Measurements from ENCODE around the gene PLSCR2.
"Not testable (repeated sequence)": the region's sequence is repeated elsewhere in the genome, so short reads cannot be mapped to it uniquely, and the experiment has no call there.

PLSCR2 gene

DNA sequence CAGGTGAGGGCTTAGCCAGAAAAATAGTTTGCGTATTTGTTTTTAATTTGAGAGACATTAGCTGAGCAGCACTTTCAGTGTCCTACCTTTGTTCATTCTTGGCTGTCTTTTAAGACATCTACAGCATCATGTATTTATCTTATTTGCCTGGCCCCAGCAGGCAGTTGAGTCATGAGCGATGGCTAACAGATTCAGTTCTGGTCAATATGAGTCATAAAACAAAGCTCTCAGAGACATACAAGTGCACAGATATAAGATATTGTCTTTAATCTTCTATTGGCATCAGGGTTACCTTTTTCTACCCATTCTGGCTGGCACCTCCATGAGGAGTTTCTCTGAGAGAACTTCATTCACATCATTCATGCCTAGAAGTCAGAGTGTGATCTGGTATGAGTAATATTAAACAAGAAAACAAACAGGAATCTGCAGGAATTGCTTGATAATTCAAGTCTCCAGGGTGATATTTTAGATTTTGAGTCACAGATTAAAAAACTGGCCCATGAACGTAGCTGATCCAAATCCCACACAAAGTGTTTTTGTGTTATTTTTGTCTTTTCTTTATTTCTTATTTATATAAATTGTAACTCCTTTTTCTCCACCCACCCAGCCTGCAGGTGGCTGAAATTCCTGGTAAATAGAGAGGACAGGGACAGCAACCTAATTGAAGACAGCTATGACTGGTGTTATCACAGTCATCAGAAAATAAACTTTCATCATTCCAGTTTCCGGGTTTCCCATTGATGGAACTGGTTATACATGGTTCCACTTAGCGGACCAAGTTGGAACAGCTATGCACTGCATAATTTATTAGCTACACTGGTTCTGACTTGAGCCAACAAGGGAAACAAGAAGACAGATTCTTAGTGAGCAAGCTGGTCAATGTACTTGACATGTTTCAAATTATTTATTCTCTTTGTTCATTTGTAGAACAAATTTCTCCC is 47.3 kb downstream of the PLSCR2 start:
- no peak overlapping the region for H3K27ac Mint-ChIP-seq
- H3K4me3 Mint-ChIP-seq: no peak overlapping the region
- H3K27me3 Mint-ChIP-seq: peaks cover 8% of the 10 kb centered on the region
- H3K4me1 Mint-ChIP-seq (ENCODE audit: low read depth): no peaks in the 10 kb centered on the region
- peaks cover 2% of the 10 kb centered on the region for H3K9me3 Mint-ChIP-seq
- no peak for DNase-seq
- H3K36me3 Mint-ChIP-seq (ENCODE audit: low read depth): no peaks in the 10 kb centered on the region

DNA sequence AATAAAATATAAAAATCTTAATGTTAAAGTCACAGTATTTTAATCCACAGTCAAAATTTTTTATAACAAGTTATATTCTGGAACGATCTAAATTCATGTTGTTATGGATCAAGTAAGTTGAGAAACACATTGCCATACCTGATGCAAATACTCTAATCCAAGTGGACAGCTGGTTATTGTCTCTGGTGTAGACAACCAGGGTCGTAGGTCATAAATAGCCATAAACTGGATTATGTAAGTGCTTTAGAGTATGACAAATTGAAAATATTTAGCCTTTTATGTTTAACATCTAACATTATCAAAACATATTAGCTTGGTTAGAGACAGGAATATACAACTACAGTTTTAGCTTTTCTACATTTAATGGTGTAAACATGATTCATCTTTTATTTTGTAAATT is 53.0 kb downstream of the PLSCR2 start:
- Mint-ChIP-seq H3K27ac (no peak overlapping the region), H3K36me3 (ENCODE audit: low read depth) (no peaks in the 10 kb centered on the region), H3K4me1 (ENCODE audit: low read depth) (no peaks in the 10 kb centered on the region), H3K27me3 (no peaks in the 10 kb centered on the region), H3K4me3 (no peak overlapping the region), H3K9me3 (peaks cover 9% of the 10 kb centered on the region)
- DNase-seq: no peak

DNA sequence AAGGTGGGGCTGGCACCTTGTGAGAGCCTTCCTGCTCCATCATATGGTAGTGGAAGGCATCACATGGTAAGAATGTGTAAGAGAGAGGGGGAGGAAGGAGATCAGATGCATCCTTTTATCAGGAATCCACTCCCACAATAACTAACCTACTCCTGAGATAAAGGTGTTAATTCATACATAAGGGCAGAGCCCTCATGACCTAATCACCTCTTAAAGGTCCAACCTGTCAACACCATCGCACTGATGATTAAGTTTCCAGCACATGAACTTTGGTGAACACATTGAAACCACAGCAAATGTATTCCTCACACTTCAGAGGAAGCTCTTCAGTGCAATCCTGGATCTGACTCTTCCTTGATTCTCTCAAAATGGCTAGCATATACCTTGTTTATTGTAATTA is 55.4 kb downstream of the PLSCR2 start:
- H3K4me1 Mint-ChIP-seq (ENCODE audit: low read depth): no peaks in the 10 kb centered on the region
- H3K27ac Mint-ChIP-seq: no peak overlapping the region
- H3K36me3 Mint-ChIP-seq (ENCODE audit: low read depth): no peaks in the 10 kb centered on the region
- H3K4me3 Mint-ChIP-seq: no peak overlapping the region
- peaks cover 12% of the 10 kb centered on the region for H3K9me3 Mint-ChIP-seq
- no peak for DNase-seq
- no peaks in the 10 kb centered on the region for H3K27me3 Mint-ChIP-seq

DNA sequence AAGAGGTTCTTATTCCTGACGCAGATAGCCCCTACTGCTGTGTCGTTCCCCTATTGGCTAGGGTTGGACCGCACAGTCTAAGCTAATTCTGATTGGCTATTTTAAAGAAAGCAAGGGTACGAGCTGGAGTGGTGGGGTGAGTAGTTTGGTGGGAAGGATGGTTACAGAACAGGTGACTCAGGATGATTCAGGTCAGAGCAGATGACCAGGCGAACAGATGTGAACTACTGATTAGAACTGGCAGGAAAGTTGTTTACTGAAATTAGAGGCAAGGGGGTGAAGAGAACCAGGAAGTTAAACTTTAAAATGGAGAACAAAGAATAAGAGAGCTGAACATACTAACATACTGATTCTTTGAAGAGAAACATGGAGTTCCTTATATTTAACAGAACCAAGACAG is 56.6 kb downstream of the PLSCR2 start:
- not testable (repeated sequence) for H3K4me3 Mint-ChIP-seq; H3K27me3 Mint-ChIP-seq; H3K27ac Mint-ChIP-seq; DNase-seq; H3K4me1 Mint-ChIP-seq (ENCODE audit: low read depth); H3K36me3 Mint-ChIP-seq (ENCODE audit: low read depth)
- H3K9me3 Mint-ChIP-seq: peaks cover 12% of the 10 kb centered on the region

DNA sequence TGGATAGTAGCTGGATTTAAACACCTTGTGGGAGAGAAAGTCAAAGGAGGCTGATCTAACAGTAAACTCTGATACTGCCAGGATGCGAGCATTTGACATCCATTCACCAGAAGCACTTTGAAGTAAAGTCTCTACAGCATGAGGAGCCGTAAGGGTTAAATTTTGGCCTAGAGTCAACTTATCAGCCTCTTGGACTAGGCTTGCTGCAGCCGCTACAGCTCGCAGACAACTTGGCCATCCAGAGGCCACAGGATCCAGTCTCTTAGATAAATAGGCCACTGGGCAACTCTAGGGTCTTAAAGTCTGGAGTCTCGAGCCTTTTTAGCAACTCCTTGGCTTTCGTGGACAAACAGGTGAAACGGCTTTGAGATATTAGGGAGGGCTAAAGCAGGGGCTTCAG is 61.4 kb downstream of the PLSCR2 start:
- Mint-ChIP-seq H3K27me3 (peaks cover 3% of the 10 kb centered on the region), H3K36me3 (ENCODE audit: low read depth) (no peaks in the 10 kb centered on the region), H3K9me3 (peaks cover 12% of the 10 kb centered on the region), H3K4me1 (ENCODE audit: low read depth) (no peaks in the 10 kb centered on the region), H3K4me3 (no peak overlapping the region), H3K27ac (no peak overlapping the region)
- DNase-seq: no peak

DNA sequence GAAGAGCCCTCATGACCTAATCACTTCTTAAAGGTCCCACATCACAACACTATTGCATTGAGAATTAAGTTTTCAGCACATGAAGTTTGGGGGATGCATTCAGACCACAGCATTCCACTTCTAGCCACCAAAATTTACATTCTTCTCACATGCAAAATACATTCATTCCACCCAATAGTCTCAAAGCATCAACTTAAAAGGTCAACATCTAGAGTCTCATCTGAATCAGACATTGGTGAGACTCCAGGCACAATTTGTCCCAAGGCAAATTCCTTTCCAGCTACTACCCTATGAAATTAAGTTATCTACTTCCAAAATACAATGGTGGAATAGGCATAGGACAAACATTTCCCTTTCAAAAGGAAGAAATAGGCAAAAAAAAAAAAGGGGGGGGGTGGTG is 64.9 kb downstream of the PLSCR2 start:
- DNase-seq: no peak
- Mint-ChIP-seq H3K27ac (no peak overlapping the region), H3K36me3 (ENCODE audit: low read depth) (no peaks in the 10 kb centered on the region), H3K27me3 (peaks cover 3% of the 10 kb centered on the region), H3K4me3 (no peak overlapping the region), H3K4me1 (ENCODE audit: low read depth) (no peaks in the 10 kb centered on the region), H3K9me3 (no peaks in the 10 kb centered on the region)

DNA sequence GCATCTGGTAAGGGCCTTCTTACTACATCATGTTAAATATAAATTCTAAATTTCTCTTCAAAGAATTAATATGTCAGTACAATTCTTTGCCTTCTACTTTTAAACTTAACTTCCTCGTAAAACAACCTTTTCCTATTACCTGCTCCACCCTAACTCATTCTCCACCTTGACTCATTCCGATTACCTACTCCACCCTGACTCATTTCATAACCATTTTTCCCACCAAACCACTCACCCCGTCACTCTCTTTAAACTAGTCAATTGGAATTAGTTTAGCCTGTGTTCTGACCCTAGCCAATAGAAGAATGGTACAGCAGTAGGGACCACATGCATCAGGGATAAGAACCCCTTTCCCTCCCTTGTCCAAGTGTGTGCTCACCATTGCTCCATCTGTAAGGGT is 65.6 kb downstream of the PLSCR2 start:
- H3K4me3 Mint-ChIP-seq: no peak overlapping the region
- no peaks in the 10 kb centered on the region for H3K36me3 Mint-ChIP-seq (ENCODE audit: low read depth)
- no peaks in the 10 kb centered on the region for H3K4me1 Mint-ChIP-seq (ENCODE audit: low read depth)
- H3K9me3 Mint-ChIP-seq: no peaks in the 10 kb centered on the region
- no peak overlapping the region for H3K27ac Mint-ChIP-seq
- H3K27me3 Mint-ChIP-seq: peaks cover 3% of the 10 kb centered on the region
- DNase-seq: no peak

DNA sequence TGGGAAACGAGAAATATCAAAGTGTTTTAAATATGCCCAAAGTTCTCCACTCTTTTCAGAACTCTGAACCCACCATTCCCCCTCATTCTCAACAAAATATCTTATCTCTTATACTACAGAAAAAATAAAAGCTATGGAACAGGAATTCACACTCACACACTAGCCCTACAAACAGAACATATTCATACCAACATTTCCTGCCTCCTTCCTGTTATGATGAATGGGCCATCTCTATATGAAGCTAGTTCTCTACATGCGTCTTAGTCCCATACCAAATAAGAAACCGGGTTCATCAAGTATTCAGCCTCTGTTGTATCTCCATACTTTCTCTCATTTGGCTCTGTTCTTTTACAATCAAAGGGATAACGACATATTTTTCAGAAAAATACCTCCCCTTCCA is 72.6 kb downstream of the PLSCR2 start:
- Mint-ChIP-seq H3K9me3 (no peaks in the 10 kb centered on the region), H3K27me3 (no peaks in the 10 kb centered on the region), H3K4me3 (no peak overlapping the region), H3K27ac (no peak overlapping the region), H3K4me1 (ENCODE audit: low read depth) (no peaks in the 10 kb centered on the region), H3K36me3 (ENCODE audit: low read depth) (no peaks in the 10 kb centered on the region)
- DNase-seq: no peak

DNA sequence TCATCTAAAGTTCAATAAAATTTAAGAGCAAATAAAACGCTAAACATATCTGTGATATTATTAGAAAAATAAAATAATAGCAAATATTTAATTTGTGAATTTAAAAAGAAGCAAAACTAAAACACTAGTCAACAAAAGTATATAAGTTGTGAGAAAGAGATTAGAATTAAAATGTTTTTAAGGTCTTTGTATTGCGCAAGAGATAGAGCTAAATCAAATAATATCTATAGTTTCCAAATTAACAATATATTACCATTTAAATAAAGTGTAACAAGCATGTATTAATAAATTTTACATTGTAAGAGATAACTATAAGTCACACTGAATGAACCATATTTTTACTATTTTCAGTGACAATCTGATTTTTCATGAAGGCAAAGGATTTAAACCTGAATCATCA is 74.2 kb downstream of the PLSCR2 start:
- Mint-ChIP-seq H3K4me3 (no peak overlapping the region), H3K9me3 (no peaks in the 10 kb centered on the region), H3K36me3 (ENCODE audit: low read depth) (no peaks in the 10 kb centered on the region), H3K4me1 (ENCODE audit: low read depth) (no peaks in the 10 kb centered on the region), H3K27ac (no peak overlapping the region), H3K27me3 (no peaks in the 10 kb centered on the region)
- no peak for DNase-seq

DNA sequence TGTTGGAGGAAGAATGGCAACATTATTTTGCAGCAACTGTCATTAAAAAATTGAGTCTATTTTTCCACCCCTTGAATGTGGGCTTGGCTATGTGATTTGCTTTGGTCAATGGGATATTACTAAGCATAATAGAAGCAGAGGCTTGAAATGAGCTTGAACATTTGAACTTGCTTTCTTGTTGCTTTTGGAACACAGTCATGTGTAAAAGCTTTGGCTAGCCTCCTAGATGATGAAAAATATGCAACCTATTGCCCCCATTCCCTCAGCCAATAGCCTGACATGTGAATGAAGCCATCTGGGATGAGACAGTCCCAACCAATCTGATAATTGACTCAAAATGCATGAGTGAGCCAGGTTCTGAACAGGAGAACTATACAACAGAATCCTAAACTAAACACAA is 78.4 kb downstream of the PLSCR2 start:
- Mint-ChIP-seq H3K36me3 (ENCODE audit: low read depth) (no peaks in the 10 kb centered on the region), H3K4me3 (no peak overlapping the region), H3K27me3 (peaks cover 3% of the 10 kb centered on the region), H3K9me3 (no peaks in the 10 kb centered on the region), H3K27ac (no peak overlapping the region), H3K4me1 (ENCODE audit: low read depth) (no peaks in the 10 kb centered on the region)
- no peak for DNase-seq

DNA sequence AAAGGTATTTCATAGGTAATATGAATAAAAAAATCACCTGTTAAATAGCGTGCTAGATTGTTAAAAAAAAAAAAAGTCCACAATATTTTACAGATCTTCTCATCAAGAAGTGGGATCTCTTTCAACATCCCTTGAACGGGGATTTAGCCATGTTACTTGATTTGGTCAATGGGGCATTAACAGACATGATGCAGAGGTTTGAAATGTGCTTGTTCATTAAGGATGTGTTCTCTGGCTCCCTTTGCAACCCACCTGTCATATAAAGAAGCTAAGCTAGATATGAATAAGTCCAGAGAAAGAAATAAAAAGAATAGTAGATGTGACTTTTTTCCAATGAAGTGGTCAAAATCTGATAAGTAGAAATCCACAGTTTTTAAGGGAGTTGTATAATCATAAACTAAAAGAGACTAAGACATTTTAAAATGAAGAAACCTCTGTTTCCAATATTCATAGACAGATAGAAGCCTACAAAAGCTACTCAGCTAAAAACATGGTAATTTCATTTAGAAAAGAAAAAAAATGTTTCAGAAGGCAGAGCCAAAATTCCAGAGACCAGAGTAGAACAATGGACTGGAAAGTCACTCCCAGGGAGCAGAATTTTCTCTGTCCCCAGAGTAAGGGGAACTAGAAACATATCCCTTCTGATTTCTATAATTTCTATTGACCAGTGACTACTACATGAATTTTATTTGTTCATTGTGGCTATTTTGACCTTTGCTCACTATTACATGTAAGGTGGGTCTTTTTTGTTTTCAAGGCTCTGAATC is 79.2 kb downstream of the PLSCR2 start:
- H3K9me3 Mint-ChIP-seq: no peaks in the 10 kb centered on the region
- H3K4me3 Mint-ChIP-seq: no peak overlapping the region
- no peaks in the 10 kb centered on the region for H3K36me3 Mint-ChIP-seq (ENCODE audit: low read depth)
- no peaks in the 10 kb centered on the region for H3K4me1 Mint-ChIP-seq (ENCODE audit: low read depth)
- no peak overlapping the region for H3K27ac Mint-ChIP-seq
- no peak for DNase-seq
- peaks cover 3% of the 10 kb centered on the region for H3K27me3 Mint-ChIP-seq

DNA sequence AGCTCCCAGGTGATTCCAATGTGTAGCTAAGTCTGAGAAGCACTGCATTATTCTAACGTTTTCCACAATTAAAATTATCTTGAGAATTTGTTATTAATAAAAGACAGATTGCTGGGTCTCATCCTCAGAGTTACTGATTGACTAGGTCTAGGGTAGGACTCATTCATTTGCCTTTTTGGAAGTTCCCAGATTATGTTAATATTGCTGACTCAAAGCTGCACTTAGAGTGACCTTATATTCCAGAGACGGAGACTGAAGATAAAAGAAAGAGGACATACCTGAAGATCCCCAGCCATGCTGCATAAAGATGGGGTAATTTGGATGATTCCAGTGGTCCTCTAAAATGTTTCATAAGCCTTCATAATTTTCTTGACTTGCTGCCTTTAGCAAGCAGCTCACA is 81.8 kb downstream of the PLSCR2 start:
- no peaks in the 10 kb centered on the region for H3K4me1 Mint-ChIP-seq (ENCODE audit: low read depth)
- no peaks in the 10 kb centered on the region for H3K9me3 Mint-ChIP-seq
- no peak overlapping the region for H3K27ac Mint-ChIP-seq
- H3K27me3 Mint-ChIP-seq: peaks cover 3% of the 10 kb centered on the region
- H3K36me3 Mint-ChIP-seq (ENCODE audit: low read depth): no peaks in the 10 kb centered on the region
- H3K4me3 Mint-ChIP-seq: no peak overlapping the region
- no peak for DNase-seq

DNA sequence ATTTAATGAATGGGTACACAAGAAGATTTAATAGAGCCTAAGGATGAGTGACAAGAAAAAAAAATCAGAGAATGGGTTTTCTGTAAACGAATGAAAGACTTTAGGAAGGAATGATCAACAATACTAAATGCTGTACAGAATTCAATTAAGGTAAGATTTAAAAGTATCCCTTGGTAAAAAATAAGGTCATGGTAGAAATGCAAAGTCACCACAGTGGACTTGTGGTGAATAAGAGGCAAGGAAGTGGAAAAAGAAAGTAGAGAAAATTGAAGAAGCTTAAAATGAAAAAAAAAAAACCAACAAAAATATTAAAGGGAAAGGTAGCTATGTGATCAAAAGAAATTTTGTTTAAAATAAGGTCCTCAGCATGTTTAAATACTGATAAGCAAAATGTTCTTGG is 82.4 kb downstream of the PLSCR2 start:
- H3K27ac Mint-ChIP-seq: no peak overlapping the region
- no peak for DNase-seq
- no peaks in the 10 kb centered on the region for H3K36me3 Mint-ChIP-seq (ENCODE audit: low read depth)
- H3K4me3 Mint-ChIP-seq: no peak overlapping the region
- H3K27me3 Mint-ChIP-seq: peaks cover 3% of the 10 kb centered on the region
- H3K9me3 Mint-ChIP-seq: no peaks in the 10 kb centered on the region
- no peaks in the 10 kb centered on the region for H3K4me1 Mint-ChIP-seq (ENCODE audit: low read depth)

DNA sequence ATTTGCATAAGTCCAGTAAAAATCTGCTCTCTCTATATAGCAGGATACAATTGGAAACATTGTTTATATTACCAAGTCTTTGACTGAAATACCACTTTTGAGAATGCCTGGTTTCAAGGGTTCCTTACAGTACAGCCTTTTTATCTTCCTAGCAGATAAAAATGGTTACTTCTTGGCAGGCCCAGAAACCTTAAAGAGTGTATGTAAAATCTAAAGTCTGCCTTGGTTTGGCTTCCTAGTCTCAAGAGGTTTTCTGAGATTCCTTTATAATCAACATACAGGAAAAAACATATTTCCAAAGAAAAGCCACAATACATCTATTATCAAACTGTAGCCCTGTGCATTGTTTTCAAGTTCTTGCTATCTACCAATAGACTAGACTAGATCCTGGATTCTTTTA is 84.6 kb downstream of the PLSCR2 start:
- Mint-ChIP-seq H3K4me1 (ENCODE audit: low read depth) (no peaks in the 10 kb centered on the region), H3K9me3 (no peaks in the 10 kb centered on the region), H3K36me3 (ENCODE audit: low read depth) (no peaks in the 10 kb centered on the region), H3K4me3 (no peak overlapping the region), H3K27me3 (peaks cover 3% of the 10 kb centered on the region), H3K27ac (no peak overlapping the region)
- no peak for DNase-seq

Measured in activated T-cell treated with anti-CD3 and anti-CD28 coated beads, Interleukin-2, amount 50 U/mL, for 24 hours (primary cell).